ENCODE results near the gene CNTNAP2. TPM values are rescaled to one million over a fixed set of nuclear protein-coding genes. Genes with fewer than 3 reads are reported as not detected.

Gene CNTNAP2
- total RNA-seq, 1 donor from 2014 or later = 2.8 TPM

DNA sequence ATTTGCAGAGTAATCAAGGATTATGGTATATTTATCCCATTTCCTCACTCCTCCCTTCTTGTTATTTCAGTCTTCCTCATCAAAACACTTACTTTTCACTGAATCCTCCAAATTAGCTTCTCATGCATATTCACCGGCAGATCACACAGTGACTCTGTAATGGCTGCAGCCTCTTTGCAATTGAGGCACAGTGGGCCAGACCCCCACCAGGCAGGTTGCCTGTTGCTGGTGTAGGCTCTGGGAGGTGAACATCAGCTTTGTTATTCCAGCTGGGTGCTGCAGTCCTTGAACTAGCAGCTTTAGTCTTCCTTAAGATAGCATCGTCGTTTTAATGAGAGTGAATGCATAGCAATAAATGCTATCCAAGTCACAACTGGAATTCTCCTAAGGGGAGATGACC is 449.3 kb downstream of the CNTNAP2 start:
- DNase-seq (ENCODE audit: low read depth in 2 of 2) = no peak

DNA sequence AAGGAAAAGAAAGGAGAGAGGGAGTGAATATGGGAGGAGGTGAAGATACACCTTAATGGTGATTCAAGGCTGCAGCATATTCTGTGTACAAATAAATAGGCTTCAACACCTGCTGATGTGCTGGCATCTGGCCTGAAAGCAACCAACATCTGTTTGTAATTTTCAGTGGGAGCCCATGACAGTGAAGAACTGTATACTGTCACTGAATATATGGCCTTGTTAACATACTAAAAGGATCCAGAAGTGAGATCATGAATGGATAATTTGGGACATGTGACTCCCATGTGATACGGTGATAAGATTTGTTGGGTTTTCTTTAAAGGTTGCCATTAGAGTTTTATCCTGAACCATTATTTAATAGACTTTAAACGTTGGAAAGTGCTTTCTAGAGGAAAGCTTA is 459.3 kb downstream of the CNTNAP2 start:
- DNase-seq (ENCODE audit: low read depth in 2 of 2) = no peak

DNA sequence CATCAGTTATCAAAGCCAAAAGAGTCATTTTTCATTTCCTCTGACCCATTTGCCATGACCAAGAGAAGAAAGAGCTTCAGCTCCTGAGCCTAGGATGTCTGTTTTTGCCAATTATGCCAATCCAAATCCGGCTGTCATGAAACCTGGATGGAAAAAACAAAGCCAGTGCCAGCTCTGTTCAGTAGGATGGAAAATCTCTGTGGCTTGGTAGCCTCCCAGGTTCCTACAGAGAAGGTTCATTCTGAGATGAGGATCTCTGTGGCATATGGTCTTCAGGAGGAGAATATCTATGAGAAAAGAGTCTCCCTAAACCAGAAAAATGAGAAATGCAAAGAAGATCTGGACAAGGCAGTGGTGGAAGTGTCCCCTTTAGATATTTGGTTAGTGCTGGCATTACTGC is 475.4 kb downstream of the CNTNAP2 start:
- no peak for DNase-seq (ENCODE audit: low read depth in 2 of 2)

DNA sequence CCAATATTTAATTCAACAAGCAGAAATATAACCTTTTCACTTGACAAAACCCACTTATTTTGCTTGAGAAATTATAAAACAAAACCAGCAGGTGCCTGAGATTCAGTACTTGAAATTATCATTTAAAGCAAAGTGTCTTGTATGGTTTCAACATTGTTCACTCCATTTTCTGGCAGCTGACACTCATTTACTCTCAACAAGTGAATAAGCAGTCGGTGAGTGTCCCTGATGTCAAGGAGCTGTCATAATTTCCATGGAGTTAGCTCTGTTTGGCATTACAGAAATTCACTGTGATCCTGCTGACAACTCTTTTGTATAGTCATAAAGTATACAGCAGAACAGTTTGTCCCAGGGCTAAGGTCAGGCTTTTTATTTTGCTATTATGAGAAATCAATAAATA is 490.0 kb downstream of the CNTNAP2 start:
- no peak for DNase-seq (ENCODE audit: low read depth in 2 of 2)

DNA sequence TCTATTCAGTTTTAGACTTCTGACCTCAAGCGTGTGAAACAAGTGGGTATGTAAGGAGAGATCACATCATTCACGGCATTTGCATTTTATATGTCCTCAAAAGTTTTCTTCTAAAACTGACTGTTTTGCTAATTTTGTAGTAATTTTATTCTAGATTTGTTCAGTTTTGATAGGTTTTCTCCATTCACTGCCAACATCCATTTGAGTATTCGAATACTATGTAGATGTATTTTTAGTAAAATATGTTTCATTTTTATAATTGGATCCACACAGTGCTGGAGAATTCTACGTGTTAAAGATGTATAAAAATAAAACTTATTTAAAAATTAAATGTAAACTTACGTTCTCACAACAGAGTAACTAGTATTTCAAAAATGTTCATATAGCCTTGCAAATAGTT is 503.0 kb downstream of the CNTNAP2 start:
- no peak for DNase-seq (ENCODE audit: low read depth in 2 of 2)

DNA sequence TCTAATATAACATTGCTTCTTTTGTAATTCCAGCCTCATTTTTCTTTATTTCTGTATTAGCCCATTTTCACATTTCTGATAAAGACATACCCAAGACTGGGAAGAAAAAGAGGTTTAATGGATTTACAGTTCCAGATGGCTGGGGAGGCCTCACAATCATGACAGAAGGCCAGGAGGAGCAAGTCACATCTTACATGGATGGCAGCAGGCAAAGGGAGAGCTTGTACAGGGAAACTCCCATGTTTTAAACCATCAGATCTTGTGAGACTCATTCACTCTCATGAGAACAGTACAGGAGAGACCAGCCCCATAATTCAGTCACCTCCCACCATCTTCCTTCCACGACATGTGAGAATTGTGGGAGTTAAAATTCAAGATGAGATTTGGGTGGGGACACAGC is 510.3 kb downstream of the CNTNAP2 start:
- DNase-seq (ENCODE audit: low read depth in 2 of 2) = no peak

DNA sequence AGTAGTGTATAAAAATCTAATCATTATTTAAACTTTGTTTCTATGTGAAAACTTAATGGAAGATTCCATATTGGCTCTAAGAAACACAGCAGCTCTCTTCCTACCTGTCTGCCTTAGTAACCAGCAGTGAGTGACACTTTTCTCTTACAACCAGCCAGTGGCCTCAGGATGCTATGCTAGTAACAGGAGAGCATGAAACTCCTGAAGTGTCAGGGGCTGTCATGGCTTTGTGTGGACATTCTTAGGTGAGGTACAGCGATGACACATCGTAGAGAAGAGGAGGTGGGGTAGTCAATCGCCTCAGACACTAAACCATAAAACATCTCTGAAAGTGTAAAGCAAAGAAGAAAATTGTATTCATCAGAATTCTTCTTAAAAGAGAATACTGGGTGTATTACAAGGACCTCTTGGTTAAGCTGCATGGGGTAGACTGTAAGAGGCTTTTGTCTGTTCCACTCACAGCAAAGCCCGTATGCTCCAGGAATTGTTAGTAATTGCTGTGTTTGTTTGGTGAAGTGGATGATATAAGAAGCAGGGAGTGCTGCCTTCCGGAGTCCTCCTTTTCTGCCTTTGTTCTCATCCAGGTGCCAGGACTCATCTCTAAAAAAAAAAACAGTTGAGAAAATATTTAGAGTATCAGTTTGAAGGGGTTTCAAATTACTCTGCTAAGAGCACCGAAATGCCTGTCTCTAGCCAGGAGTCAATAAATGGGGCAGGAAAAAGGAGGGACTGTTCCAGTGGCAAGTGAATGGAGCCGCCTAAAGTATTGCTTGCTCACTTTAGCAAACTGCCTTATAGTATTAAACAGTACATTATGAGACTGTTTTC is 518.8 kb downstream of the CNTNAP2 start:
- DNase-seq (ENCODE audit: low read depth in 2 of 2) = no peak

DNA sequence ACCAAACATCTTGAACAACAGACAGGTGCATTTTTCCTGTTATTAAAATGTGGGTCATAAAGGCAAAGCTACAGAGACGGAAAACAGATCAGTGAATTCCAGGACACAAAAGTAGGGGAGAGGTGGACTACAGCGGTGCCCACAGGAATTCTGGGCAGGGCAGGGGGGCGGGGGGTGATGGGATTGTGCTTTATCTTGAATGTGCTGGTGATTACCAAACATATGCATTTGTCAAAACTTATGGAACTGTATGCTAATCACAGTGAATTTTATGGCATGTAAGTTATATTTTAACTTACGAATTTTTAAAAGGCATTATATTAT is 519.4 kb downstream of the CNTNAP2 start:
- DNase-seq (ENCODE audit: low read depth in 2 of 2) = no peak

DNA sequence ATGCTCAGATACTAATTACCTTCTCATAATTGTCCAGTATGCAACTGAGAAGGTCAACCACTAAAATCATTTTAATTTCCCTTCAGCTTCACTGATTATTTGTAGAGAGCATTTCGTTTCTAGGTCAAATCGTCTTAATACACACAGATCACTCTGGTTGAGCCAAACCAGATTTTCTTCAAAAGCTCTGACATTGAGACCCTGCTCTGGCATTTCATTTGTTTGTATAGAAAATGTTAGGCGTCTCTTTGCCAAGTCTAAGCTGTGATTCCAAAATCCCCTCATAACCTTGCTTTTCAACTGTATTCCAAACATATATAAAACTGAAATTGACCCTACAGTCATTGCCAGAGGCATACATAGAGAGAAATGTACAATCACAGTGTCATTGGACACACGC is 520.0 kb downstream of the CNTNAP2 start:
- no peak for DNase-seq (ENCODE audit: low read depth in 2 of 2)

DNA sequence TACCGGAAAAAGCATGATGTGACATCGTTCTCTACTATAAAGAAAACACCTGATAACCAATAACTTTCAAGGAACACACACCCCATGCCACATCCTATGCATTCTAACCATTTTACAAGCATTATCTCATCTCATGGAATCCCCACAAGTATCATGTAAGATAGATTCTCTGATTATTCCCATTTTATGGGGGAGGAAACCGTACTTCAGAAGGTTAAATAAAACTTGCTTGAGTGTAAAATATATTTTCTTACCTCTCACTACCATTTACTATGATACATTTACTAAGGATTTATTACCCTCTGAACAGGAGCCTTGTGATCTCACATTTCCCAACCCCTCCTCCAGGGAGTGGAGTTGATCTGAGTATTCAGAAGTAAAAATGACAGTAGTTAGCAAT is 522.7 kb downstream of the CNTNAP2 start:
- DNase-seq (ENCODE audit: low read depth in 2 of 2) = no peak

DNA sequence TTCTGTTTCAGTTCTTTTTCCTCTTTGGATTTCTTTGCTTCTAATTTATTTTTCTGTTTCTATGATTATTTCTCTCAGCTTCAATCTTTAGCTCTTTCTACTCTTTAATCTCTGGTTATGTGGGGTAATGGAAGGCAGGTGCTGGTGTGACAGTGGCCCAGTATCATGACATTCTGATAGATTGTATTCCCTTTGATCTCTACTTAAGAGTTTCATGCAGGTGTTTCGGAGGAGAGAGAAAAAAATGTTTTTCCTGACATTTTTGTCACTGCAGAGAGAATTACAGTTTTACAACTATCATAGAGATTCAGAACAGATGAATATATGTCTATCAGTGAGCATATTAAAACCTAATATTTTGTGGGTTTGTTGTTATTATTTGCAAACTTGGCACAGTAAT is 524.9 kb downstream of the CNTNAP2 start:
- no peak for DNase-seq (ENCODE audit: low read depth in 2 of 2)

DNA sequence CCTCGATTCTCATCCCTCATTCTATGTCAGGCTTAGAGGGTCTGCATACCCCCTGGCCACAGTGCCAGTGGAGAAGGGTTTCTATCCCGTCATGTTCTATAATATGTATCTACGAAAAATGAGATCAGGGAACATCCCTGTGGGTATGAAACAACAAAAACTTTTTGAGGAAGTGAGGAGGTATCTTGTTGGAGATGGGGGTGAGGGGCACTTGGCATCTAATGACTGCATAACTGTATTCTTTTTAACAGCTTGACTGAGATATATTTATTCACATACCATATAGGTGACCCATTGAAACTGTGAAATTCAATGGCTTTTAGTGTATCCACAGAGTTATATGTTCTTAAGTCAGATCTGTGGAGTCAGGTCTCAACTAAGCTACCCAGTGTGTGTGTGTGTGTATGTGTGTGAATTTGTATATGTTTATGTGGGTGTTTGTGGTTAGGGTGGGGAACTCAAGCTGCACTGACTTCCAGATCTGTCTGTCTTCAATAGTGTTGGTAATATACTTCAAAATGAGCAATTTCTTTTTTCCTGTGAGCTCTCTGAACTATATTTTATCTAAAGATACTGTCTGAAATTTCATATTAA is 528.9 kb downstream of the CNTNAP2 start:
- no peak for DNase-seq (ENCODE audit: low read depth in 2 of 2)

DNA sequence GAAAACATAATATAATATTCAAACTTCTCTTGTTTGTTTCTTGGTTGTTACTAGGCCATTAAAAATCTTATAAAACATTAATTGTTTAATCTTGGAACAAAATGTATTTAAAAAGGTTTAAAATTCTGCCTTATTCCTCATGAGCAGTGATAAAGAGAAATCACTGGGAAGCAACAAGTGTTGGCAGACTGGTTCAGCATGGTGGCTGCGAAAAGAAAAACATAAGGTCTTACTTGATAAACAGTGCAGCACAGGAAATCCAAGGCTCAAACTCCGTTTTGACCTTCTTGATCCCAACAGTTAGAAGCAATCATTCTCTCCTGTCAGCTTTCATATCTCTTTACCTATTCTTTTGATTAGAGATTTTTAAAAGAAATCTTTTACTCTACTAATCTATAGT is 530.8 kb downstream of the CNTNAP2 start:
- no peak for DNase-seq (ENCODE audit: low read depth in 2 of 2)

DNA sequence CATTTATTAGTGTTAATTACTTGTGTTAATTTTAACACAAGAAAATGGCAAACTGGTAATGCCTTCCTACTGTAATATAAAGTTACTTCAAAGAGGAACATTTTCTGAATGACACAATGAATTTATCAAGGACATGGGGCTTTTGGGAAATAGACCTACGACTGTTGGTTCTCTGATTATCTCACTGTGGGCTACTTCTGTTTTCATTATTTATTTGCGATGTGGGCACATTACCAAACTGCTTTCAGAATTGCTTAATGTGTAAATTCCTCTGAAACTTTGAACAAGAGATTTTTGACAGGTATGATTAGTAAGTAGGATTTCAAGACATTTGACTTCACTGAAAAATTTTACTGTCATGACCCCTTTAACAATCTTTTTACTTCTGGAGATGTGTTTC is 535.6 kb downstream of the CNTNAP2 start:
- DNase-seq (ENCODE audit: low read depth in 2 of 2) = no peak

DNA sequence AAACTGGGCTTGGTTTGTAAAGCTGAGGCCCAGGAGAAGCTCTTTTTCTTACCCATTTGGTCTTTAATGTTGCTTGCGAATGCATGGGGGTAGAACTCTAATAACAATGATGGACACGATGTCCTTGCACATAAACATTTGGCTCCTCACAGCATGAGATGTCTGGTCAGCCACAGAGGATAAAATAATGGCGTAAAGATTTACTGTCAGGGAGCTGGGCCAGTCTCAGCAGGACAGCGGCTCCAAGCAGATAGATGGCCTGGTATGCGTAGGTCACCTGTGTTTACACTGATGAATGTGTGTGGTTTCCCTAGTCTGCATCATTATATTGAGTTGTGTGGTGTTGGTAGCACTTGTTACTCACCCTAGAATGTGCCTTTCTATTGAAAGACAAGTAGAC is 537.4 kb downstream of the CNTNAP2 start:
- DNase-seq (ENCODE audit: low read depth in 2 of 2) = no peak

DNA sequence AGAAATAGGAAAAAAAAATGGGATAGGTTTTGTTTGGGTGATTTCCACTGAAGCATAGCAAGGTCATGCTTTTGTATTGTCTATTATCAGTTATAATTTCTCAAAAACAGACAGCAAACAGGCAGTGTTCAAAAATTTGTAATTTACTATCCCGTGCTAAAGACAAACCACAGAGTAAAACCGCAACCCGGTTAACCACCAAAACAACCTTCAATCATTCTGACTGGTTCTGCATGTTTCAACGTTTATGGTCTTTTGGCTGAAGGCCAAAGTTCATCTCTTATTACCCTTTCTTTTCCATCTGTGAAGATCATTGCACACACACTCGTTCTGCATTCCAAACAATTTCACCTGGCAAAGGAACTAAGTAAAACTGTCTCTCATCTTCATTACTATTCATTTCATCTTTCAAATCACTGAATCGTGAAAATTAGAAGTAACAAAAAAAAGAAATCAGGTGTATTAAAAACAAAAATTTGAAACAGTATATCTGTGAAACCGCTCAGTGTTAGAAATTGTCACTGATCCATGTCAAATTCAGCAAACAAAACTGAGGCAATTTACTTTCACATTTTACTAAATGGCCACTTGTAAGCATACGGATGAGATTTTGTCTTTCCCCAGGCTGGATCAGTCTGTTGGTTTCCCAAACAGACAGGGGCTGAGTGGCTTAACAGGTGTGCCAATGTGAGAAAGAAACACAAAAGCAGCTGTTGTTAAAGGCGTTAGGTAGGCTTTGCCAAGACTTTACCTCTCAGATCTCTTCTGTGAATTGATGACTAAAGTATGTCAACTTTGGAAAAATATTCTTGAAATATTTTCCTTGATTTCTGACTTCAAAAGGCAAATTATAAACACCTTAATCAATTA is 539.6 kb downstream of the CNTNAP2 start:
- no peak for DNase-seq (ENCODE audit: low read depth in 2 of 2)

DNA sequence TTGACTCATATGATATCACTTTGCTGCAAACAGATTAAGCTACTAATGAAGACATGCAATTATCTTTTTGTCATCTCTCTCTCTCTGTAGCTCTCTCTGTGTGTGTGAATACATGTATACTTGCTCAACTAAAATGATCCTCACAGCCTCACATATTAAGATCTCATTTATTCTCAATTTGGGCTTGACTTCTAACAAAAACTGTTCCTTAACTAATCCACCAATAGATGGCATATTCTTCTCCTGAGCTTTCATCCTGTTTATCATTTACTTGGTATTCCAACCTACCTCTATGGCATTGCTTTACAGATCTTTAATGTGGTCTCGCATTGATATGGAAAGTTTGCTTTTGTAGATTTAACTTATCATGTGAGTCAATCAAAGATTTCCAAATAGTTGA is 540.4 kb downstream of the CNTNAP2 start:
- no peak for DNase-seq (ENCODE audit: low read depth in 2 of 2)

DNA sequence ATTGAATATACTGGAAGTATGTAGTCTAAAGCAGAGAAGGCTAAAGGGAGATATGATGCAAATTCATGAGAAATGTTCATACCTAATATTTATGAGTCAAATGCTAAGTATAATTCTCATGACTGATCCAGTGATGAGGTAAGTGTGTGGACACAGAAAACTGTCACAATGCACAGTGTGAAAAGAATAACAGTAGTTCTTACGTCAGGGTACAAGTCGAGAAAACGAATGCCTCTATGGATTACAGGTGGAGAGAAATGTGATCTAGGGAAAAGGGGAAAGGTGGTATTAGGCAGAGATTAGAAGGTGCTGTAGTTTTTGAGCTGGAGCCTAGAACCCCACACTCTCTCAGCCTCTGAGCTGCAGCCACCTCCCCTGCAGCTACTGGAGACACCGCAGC is 542.0 kb downstream of the CNTNAP2 start:
- no peak for DNase-seq (ENCODE audit: low read depth in 2 of 2)

DNA sequence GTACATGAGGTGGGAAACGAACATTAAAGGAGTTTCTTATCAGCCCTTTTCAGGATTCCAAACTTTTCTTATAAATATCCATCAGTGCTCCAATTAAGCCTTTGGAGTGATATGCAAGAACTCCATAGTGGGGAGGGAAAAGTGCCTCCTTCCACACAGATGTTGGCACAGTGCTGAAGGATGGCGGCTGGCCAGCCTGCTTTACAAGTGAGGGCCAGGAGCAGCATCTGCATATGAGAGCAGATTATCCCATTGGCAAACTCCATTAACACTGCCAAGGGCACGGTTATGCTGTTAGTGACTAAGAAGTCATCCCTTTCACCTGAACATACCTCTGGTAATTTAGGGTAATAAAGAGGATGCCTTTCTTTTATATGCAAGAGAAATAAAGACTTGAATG is 543.1 kb downstream of the CNTNAP2 start:
- DNase-seq (ENCODE audit: low read depth in 2 of 2) = no peak

DNA sequence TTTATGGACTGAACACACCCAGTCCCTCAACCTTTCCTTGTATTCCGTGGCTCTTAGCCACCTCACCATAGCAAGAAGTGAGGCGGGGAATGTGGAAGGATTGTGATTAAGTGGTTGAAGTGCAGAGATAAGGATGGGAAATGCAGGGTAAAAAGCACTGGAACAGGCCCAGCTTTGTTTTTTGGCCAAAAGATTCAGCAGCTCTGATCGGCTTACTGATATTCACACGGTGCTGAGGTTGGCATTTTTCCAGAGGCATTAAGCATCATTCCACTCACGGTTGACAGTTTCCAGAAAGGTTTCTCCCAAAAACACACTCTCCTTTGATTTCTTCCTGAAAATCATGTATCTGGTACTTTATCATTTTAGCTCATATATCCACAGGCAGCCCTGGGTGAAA is 544.2 kb downstream of the CNTNAP2 start:
- no peak for DNase-seq (ENCODE audit: low read depth in 2 of 2)

DNA sequence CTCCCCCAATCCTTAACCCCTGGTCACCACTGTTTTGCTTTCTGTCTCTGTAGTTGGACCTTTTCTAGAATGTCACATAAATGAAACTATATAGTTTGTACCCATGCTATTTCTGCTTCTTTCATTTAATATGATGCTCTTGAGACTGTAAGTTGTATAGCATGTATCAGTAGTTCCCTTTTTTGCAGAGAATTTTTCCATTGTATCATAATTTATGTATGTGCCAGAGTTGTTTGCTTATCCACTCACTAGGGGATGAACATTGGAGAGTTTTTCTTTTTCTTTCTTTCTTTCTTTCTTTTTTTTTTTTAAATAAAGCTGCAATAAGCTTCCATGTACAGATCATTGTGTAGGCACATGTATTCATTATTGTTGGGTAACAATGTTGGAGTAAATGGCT is 544.8 kb downstream of the CNTNAP2 start:
- DNase-seq (ENCODE audit: low read depth in 2 of 2) = no peak

DNA sequence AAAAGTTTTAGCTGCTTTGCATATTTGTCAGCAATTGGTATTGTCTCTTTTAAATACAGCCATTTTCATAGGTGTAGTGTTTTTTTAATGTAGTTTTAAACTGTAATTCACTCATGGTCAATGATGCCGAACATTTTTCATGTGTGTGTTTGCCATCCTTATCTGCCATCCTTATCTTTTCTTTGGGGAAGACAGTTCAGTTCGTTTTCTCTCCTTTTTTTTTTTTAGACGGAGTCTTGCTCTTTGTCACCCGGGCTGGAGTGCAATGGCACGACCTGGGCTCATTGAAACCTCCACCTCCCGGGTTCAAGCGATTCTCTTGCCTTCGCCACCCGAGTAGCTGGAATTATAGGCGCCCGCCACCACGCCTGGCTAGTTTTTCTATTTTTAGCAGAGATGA is 545.3 kb downstream of the CNTNAP2 start:
- no peak for DNase-seq (ENCODE audit: low read depth in 2 of 2)

DNA sequence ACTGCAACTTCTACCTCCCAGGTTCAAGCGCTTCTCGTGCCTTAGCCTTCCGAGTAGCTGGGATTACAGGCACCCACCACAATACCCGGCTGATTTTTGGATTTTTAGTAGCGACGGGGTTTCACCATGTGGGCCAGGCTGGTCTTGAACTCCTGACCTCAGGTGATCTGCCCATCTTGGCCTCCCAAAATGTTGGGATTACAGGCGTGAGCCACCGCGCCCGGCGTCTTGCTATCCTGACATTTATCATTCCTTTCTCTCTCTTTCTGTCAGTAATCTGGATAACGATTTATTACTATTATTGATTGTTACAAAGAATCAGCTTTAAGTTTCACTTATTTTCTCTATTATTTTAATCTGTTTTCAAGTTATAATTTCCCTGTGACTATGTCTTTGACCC is 548.4 kb downstream of the CNTNAP2 start:
- no peak for DNase-seq (ENCODE audit: low read depth in 2 of 2)
